Activated naive CD8-positive, alpha-beta T cell treated with anti-CD3 and anti-CD28 coated beads for 36 hours (primary cell): ENCODE data around the gene CSK. TPM values are rescaled to one million over a fixed set of nuclear protein-coding genes. Genes with fewer than 3 reads are reported as not detected.

Experiments
- DNase-seq: peaks from one replicate; pipeline ENCODE4 v3.0.0; 2021
- H3K27ac Mint-ChIP-seq: one replicate; pipeline ENCODE4 v1.8.0; 2022; ENCODE audit warnings: mild to moderate bottlenecking, moderate library complexity, mixed read lengths
- H3K27me3 Mint-ChIP-seq: one replicate; pipeline ENCODE4 v1.8.0; 2022; ENCODE audit warnings: mild to moderate bottlenecking, mixed read lengths
- H3K36me3 Mint-ChIP-seq: one replicate; pipeline ENCODE4 v1.8.0; 2021; ENCODE audit warnings: mild to moderate bottlenecking, mixed read lengths
- H3K4me1 Mint-ChIP-seq: one replicate; pipeline ENCODE4 v1.8.0; 2021; ENCODE audit warnings: mixed read lengths
- H3K4me3 Mint-ChIP-seq: one replicate; pipeline ENCODE4 v1.8.0; 2022; ENCODE audit warnings: mild to moderate bottlenecking, moderate library complexity, mixed read lengths
- H3K9me3 Mint-ChIP-seq: one replicate; pipeline ENCODE4 v1.8.0; 2022; ENCODE audit warnings: mixed read lengths
- total RNA-seq, 2 experiments: library from RNA; stranded (reverse); gene quantifications; one replicate each; pipeline ENCODE4 v1.2.3, GENCODE V29; 2021

Gene CSK
- total RNA-seq, 2 experiments from 2014 or later: 308 to 310 TPM

DNA sequence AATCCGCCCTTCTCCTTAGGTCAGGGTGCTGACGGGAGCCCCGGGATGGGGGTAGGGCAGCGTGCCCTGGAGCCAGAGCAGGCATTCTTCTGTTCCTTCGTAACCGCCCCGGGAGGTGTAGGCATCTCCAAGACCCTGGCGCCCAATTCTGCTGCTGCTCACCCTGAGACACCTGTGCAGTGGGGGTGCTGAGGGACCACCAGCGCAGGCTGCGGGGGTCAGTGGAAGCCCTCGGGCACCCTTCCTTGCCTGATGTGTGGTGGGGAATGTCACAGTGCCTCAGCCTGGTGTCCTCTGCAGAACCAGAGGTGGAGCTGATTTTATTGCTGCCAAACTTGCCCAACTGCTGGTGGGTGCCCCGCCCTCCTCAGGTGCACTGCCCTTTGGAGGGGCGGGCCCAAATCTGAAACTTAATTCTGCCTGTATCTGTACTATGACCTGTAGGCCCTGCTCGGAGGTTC is 7.3 kb downstream of the CSK start:
- Mint-ChIP-seq H3K36me3 (peaks cover 55% of the 10 kb centered on the region), H3K9me3 (no peaks in the 10 kb centered on the region), H3K4me1 (peaks cover 72% of the 10 kb centered on the region), H3K27ac (peak overlapping the region; percentile 99), H3K27me3 (no peaks in the 10 kb centered on the region), H3K4me3 (peak overlapping the region; percentile 89)
- DNase-seq: no peak

DNA sequence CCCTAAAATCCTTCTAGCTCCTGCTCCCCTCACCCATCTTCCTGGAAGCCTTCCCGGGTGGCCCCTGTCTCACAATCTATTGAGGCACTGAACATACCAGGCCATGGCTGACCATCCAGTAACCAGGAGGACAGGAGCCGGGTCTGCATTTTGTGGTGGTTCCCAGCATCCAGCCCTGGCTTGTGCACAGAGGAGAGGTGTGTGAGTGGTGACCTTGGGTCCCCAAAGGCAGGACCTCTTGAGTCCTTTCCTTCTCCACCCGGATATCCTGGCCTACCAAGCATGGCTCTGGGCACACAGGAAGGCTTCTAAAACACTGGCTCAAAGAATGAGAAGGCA is 7.8 kb downstream of the CSK start:
- DNase-seq: no peak
- no peaks in the 10 kb centered on the region for H3K9me3 Mint-ChIP-seq
- peak overlapping the region; percentile 89 for H3K4me3 Mint-ChIP-seq
- H3K27ac Mint-ChIP-seq: peak overlapping the region; percentile 99
- H3K36me3 Mint-ChIP-seq: peaks cover 51% of the 10 kb centered on the region
- H3K4me1 Mint-ChIP-seq: peaks cover 76% of the 10 kb centered on the region
- H3K27me3 Mint-ChIP-seq: no peaks in the 10 kb centered on the region

DNA sequence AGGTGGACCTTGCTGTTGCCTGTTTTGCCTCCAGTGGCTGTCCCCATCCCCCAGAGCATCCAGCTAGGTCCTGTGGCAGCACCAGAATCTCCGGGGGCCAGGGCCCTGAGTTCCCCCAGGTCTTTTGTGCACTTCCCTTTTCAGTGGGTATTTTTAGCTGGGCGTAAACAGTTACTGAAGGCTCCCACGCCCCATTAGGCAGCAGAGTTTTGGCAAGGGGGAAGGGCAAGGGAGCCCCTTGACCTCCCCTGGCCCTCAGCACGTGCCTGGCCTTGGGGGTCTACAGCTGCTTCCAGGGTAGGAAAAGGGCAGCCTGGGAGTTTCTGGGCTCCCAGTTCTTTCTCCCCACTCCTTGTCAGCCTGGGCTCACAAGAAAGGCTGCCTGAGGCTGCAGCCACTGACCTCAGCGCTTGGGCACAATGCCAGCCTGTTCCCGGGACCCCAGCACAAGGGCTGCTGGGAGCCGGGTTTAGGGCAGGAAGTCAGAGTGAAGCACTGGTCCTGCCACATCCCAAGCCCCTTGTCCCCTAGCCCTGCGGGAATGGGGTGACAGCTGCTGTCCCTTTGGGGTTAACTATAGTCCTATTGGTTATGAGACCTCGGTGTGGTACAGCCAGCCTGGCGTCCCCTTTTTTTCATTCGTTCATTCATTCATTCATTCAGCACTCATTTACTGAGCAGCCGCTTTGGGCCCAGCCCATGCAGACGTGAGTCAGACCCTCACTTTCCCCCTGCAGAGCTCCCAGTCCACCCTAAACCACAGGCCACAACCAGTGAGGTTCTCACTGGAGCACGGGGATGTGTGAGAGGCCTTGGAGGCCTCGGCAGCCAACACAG is 8.4 kb downstream of the CSK start:
- peaks cover 78% of the 10 kb centered on the region for H3K4me1 Mint-ChIP-seq
- H3K27ac Mint-ChIP-seq: peak overlapping the region; percentile 99
- H3K9me3 Mint-ChIP-seq: no peaks in the 10 kb centered on the region
- peak; percentile 64 for DNase-seq
- H3K36me3 Mint-ChIP-seq: peaks cover 47% of the 10 kb centered on the region
- no peaks in the 10 kb centered on the region for H3K27me3 Mint-ChIP-seq
- peak overlapping the region; percentile 89 for H3K4me3 Mint-ChIP-seq

DNA sequence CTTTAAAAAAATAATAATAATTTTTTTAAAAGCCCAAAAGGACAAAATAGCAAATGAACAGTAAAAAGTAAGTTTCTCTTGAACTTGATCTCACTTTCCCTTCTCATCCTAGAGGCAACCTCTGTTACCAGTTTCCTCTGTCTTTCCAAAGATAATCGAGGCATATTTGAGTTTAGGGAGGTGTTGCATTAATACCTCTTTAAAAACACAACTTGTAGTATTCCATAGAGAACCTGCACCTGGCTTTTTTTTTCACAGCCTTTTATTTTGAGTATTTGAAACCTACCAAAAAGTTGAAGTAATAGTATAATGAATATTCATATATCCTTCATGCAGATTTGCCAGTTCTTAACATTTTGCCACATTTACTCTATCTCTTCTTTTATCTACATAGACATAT is 9.1 kb downstream of the CSK start:
- peak overlapping the region; percentile 99 for H3K27ac Mint-ChIP-seq
- H3K4me1 Mint-ChIP-seq: peaks cover 83% of the 10 kb centered on the region
- H3K9me3 Mint-ChIP-seq: no peaks in the 10 kb centered on the region
- no peak for DNase-seq
- peak overlapping the region; percentile 49 for H3K4me3 Mint-ChIP-seq
- H3K27me3 Mint-ChIP-seq: no peaks in the 10 kb centered on the region
- H3K36me3 Mint-ChIP-seq: peaks cover 43% of the 10 kb centered on the region

DNA sequence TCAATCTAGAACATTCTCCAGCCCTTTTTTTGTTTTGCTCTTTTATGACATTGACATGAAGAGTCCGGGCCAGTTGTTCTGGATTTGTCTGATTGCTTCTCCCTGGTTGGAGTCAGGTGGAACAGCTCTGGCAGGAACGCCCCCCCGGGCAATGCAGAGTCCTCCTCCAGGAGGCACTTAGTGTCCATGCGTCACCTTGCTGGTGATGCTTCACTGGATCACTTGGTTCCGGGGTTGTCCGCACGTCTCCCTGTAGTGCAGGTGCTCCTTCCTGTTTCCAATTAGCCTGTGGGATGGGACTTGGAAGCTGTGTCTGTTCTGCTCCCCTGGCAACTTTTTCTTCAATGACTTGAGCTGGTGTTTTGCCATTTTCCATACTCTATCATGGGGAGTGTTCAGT is 9.8 kb downstream of the CSK start:
- Mint-ChIP-seq H3K27ac (peak overlapping the region; percentile 89), H3K4me1 (peaks cover 86% of the 10 kb centered on the region), H3K9me3 (no peaks in the 10 kb centered on the region), H3K4me3 (peak overlapping the region; percentile 49), H3K36me3 (peaks cover 45% of the 10 kb centered on the region), H3K27me3 (no peaks in the 10 kb centered on the region)
- DNase-seq: no peak

DNA sequence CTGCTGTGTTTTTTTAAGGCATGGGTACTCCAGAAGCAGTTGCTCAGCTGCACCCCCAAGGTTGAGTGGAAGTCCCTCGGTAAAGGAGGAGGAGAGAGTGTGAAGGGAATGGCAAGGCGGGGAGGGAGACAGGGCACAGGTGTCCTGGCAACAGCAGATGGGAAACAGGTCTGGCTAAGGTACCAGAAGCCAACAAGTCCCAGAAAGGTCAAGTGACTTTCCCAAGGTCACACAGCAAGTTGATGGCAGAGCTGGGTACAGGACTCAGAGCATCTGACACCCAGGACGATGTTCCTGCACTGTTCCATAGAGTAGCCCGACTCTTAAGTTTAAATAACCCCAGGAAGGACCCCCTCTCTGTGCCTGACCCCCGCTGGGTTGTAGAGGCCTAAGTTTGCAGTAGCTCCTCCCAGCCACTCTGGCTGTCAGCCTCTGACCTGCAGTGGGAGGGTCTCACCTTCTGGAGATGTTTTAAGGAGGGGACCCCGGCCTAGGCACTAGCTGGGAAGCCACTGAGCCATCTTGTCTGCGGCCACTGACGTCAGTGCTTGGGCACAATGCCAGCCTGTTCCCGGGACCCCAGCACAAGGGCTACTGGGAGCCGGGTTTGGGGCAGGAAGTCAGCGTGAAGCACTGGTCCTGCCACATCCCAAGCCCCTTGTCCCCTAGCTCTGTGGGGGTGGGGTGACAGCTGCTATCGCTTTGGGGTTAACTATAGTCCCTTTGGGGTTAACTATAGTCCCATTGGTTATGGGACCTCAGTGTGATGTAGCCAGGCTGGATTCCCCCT is 10.5 kb downstream of the CSK start:
- Mint-ChIP-seq H3K27me3 (no peaks in the 10 kb centered on the region), H3K4me1 (peaks cover 82% of the 10 kb centered on the region), H3K27ac (peak overlapping the region; percentile 89), H3K9me3 (no peaks in the 10 kb centered on the region), H3K4me3 (peak overlapping the region; percentile 49), H3K36me3 (peaks cover 44% of the 10 kb centered on the region)
- DNase-seq: no peak

DNA sequence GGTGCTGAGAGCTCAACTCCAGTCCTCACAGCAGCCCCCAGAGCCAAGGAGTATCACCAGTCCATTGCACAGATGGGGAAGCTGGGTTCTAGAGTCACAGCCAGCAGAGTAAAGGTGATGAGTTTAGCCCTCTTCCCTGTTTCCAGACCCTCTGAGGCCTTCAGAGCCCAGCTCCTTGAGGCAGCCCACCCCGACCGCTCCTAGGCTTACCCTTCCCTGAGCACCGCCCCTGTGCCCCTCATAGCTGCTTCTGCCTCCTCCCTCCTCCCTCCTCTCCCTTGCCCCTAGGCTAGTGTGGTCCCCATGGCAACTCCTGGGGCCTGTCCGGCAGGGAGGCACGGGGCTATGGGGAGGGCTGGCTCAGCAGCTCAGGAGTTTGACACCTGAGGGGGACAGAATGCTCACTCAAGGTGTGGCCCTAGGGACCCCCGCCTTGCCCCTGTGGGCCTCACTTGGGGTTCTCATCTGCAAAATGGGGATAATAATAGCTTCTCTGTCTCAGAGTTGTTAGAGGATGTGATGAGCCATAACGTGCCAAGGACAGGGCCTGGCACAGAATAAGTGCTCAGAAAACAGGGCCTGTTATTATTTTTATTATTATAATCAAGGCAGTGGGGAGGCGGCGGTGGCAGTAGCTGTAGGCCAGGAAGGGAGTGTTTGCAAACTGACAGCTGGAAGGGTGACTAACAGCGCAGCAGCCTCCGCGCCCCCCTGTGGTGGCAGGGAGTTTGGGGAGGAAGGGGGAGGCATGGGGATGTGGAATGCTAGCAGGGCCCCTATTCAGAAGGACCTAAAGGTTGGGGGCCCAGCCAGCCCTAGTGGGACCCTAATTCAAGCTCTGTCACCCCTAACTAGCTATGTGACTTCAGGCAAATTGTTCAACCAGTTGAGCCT is 11.5 kb downstream of the CSK start:
- Mint-ChIP-seq H3K4me3 (peak overlapping the region; percentile 8), H3K4me1 (peaks cover 82% of the 10 kb centered on the region), H3K9me3 (no peaks in the 10 kb centered on the region), H3K27ac (peak overlapping the region; percentile 89), H3K27me3 (no peaks in the 10 kb centered on the region), H3K36me3 (peaks cover 42% of the 10 kb centered on the region)
- peak; percentile 75 for DNase-seq

DNA sequence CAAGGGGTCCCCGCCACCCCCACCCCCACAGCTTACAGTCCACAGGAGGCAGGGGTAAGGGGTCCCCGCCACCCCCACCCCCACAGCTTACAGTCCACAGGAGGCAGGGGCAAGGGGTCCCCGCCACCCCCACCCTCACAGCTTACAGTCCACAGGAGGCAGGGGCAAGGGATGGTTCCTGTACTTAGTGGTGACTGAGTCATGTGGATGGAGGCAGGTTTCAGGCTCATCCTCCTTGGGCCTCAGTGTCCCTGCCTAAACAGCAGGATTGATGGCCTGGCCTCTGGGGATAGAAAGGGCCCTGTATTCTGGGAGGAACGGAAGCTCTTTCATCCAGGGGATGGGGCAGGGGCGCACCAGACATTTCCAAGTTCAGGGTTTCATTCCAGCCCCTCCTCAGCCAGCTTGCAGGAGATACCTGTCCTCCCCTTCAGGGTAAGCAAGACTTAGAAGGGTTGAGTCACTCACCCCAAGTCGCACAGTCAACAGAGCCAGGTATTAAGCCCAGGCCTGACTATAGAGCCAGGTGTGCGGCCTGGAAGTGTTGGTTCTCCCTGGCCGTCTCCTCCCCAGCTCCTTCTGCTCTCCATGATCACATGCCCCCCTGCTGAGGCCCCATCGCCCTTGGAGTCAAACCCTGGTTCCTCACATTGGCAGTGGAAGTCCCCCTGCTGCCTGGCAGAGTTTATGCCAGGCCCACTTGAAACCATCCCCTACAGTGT is 12.5 kb downstream of the CSK start:
- H3K4me3 Mint-ChIP-seq: peak overlapping the region; percentile 45
- H3K36me3 Mint-ChIP-seq: peaks cover 37% of the 10 kb centered on the region
- H3K27me3 Mint-ChIP-seq: no peaks in the 10 kb centered on the region
- H3K4me1 Mint-ChIP-seq: peaks cover 84% of the 10 kb centered on the region
- no peaks in the 10 kb centered on the region for H3K9me3 Mint-ChIP-seq
- DNase-seq: no peak
- peak overlapping the region; percentile 88 for H3K27ac Mint-ChIP-seq

DNA sequence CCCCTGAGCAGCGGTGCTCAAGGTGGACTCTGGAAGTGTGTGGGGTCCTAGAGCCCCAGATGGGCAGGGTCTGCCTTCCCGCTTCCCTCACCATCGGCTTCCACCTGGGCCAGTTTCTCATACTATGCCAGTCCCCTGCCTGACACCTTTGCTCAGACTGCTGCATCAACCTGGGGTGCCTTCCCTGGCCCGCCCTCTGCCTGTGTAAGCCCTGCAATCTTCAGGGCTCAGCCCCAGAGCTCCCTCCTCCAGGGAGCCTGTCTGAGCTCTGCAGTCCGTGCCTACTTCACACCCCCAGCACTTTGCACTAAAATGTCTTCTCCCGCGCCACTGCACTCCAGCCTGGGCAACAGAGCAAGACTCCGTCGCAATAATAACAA is 13.1 kb downstream of the CSK start:
- peaks cover 84% of the 10 kb centered on the region for H3K4me1 Mint-ChIP-seq
- no peaks in the 10 kb centered on the region for H3K9me3 Mint-ChIP-seq
- H3K27ac Mint-ChIP-seq: peak overlapping the region; percentile 88
- no peak for DNase-seq
- peaks cover 36% of the 10 kb centered on the region for H3K36me3 Mint-ChIP-seq
- H3K27me3 Mint-ChIP-seq: no peaks in the 10 kb centered on the region
- peak overlapping the region; percentile 45 for H3K4me3 Mint-ChIP-seq

DNA sequence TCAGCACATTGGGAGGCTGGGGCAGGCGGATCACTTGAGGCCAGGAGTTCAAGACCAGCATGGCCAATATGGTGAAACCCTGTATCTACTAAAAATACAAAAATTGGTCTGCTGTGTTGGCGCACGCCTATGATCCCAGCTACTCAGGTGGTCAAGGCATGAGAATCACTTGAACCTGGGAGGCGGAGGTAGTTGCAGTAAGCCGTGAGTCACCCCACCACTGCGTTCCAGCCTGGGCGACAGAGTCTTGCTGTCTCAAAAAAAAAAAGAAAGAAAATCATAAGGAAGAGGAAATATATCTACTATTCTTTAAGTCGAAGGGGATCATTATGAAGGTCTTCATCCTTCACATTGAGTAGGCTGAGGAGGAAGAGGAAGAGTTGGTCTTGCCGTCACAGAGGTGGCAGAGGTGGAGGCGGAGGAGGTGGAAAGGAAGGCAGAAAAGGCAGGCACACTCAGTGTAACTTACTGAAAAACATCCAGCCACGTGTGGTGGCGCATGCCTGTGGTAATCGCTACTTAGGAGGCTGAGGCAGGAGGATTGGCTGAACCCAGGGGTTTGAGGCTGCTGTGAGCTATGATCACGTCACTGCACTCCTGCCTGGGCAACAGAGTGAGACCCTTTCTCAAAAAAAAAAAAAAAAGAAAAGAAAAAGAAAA is 14.2 kb downstream of the CSK start:
- no peak for DNase-seq
- H3K4me1 Mint-ChIP-seq: peaks cover 81% of the 10 kb centered on the region
- H3K27ac Mint-ChIP-seq: peak overlapping the region; percentile 91
- no peaks in the 10 kb centered on the region for H3K27me3 Mint-ChIP-seq
- H3K4me3 Mint-ChIP-seq: peak overlapping the region; percentile 68
- no peaks in the 10 kb centered on the region for H3K9me3 Mint-ChIP-seq
- peaks cover 36% of the 10 kb centered on the region for H3K36me3 Mint-ChIP-seq

DNA sequence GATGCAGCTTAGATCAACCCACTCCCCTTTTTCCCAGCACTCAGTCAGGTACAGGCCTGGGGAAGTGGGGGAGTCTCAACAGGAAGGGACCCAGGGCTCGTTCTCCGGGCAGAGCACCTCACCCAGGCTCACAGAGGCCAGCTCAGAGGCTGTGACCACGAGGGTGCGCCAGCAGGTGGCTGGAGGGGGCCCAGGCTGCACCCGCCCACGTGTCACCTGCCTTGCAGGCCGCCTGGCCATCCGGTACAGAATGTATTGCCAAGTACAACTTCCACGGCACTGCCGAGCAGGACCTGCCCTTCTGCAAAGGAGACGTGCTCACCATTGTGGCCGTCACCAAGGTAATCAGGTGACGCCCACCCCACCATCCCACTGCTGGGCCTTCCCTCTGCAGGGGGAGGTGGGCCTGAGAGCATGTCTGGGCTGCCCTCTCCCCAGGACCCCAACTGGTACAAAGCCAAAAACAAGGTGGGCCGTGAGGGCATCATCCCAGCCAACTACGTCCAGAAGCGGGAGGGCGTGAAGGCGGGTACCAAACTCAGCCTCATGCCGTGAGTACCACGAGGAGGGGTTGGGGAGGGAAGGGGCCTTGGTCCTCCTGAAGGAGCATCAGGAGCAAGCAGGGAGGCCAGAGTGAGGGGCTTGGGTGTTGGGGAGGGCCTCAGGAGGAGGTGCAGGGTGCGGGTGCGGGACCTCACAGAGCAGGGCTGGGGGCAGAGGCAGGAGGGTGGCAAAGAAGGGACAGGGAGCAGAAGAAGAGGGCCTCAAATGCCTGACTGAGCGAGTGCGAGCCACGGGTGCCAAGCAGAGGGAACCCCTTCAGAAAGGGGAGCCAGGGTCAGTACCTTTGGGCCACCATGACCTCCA is 16.7 kb downstream of the CSK start:
- peak overlapping the region; percentile 22 for H3K4me3 Mint-ChIP-seq
- no peaks in the 10 kb centered on the region for H3K27me3 Mint-ChIP-seq
- H3K36me3 Mint-ChIP-seq: peaks cover 32% of the 10 kb centered on the region
- peaks cover 56% of the 10 kb centered on the region for H3K4me1 Mint-ChIP-seq
- no peak for DNase-seq
- H3K27ac Mint-ChIP-seq: peak overlapping the region; percentile 89
- H3K9me3 Mint-ChIP-seq: no peaks in the 10 kb centered on the region

DNA sequence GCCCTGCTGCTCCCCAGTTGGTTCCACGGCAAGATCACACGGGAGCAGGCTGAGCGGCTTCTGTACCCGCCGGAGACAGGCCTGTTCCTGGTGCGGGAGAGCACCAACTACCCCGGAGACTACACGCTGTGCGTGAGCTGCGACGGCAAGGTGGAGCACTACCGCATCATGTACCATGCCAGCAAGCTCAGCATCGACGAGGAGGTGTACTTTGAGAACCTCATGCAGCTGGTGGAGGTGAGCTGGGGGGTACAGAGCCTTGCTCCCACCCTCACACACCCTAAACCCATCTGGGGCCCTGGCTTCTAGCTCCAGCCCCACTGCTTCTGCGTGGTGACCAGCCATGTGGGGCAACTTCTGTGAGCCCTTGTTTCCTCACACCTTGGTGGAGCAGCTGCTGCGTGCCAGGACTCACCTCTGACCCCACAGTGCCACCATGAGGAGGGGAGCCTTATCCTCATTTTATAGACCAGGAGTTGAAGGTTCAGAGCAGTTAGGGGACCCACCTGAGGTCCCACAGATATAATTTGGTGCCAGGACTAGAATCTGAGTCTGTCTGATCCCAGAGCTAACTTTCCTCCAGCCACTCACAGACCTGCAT is 17.5 kb downstream of the CSK start:
- no peaks in the 10 kb centered on the region for H3K9me3 Mint-ChIP-seq
- peaks cover 38% of the 10 kb centered on the region for H3K36me3 Mint-ChIP-seq
- peaks cover 52% of the 10 kb centered on the region for H3K4me1 Mint-ChIP-seq
- peak overlapping the region; percentile 89 for H3K27ac Mint-ChIP-seq
- no peak overlapping the region for H3K4me3 Mint-ChIP-seq
- DNase-seq: no peak
- no peaks in the 10 kb centered on the region for H3K27me3 Mint-ChIP-seq
